RKO (cell line): Measurements from ENCODE around the gene GKN1.

Source experiments
- DNase-seq: peaks from one replicate; pipeline ENCODE4 v3.0.0-alpha.2; 2016; ENCODE audit warnings: low spot score

GKN1 gene

GRCh38 chr2:69007603-69008002 lies 33.2 kb downstream of the GKN1 start:
- no peak for DNase-seq

DNA sequence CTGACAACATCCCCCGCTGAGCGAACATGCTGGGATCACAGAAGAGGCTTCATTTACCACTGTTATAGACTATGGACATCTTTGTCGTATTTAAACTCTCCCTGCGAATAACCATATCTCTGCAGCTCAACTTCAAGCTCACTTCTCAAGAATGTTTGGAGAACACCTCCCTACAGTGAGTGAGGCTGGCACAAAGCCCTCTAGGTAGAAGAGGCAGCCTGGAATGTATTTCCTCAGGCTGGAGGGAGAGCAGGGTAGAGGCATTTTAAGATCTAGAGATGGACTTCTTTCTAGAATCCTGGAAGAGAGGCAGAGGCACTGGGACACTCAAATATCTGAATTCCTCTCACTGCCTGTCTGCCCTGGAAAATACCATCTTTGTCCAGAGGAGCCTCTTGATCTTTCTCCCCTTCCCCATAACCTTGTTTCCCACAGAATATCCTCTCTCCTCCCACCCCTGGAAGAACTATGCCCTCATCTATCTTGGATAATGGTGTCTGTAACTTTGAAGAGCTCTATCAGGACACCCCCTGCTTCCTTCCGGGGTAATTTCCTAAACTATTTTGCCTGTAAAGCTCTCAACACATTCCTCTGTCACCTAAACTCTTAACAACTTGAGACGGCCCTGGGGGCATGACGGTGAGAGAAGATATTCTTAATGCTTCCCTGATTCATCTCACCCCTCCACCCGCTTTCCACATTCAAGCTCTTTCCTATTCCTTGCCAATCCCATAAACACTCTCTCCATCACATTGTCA lies 36.2 kb downstream of the GKN1 start:
- no peak for DNase-seq

GRCh38 chr2:69011611-69012157 lies 37.2 kb downstream of the GKN1 start:
- no peak for DNase-seq

DNA sequence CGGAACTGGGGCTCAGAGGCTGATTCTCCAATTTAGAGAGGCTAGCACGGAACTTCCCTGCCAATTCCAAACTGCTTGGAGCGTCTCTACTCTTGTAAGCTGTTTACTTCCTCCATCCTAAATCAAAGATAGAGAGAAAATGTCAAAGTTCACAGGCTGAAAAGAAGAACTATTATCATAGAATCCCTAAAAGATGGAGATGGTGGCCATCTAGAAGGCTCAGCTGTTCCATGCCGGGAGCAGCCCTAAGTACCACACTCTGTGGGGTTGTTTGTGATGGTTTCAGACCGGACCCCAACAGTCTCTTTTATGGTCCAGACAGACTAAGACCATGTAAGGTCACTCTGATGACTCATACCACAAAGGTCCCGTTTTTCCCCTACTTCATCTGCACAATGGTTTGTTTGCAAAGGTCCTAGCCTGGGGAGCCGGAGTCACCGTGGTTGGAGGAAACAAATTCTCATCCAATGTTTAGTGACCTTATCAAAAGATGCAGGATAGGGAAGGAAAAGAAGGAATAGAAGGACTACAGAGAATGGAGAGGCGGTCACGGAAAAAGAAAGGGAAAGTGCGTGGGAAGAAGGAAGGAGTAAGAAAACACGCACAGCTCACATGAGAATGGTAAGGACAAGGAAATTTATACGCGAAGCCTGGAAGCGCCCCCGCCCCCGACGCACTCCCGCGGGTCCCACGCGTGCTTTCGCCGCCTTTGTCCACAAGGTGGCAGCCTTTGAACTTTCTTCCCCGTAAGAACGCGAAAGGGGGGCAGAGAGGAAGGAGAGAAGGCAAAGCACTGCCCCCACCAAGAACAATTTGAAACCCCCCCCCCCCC lies 38.1 kb downstream of the GKN1 start:
- DNase-seq: no peak

DNA sequence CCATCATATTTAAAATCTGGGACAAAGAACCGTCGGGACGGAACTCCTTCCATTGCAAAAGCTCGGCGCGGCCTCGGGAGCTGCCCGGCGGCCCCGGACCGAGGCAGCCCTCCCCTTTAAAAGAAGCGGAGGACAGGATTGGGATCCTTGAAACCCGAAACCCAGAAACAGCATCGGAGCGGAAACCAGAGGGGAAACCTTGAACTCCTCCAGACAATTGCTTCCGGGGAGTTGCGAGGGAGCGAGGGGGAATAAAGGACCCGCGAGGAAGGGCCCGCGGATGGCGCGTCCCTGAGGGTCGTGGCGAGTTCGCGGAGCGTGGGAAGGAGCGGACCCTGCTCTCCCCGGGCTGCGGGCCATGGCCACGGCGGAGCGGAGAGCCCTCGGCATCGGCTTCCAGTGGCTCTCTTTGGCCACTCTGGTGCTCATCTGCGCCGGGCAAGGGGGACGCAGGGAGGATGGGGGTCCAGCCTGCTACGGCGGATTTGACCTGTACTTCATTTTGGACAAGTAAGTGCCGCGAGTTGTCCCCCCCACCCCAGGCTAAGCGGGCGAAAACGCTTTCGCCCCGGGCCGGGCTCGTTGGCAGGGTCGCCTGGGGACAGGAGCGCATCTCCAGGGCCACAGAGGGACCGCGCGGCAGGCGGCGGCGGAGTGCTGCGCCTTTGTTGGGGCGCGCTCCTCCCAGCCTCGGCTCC lies 38.9 kb downstream of the GKN1 start, which contains the start of gene ANTXR1:
Gene ANTXR1, plus strand, starts transcription at position 38 of the 698 bp plus-strand sequence. Its CDS starts 321 bp downstream, at position 359.
- DNase-seq: no peak

- no peak for DNase-seq
Measured at GRCh38 chr2:69013840-69014821, 39.7 kb downstream of the GKN1 start.

GRCh38 chr2:69017080-69017479 lies 42.6 kb downstream of the GKN1 start:
- DNase-seq: no peak

- no peak for DNase-seq
Measured at GRCh38 chr2:69017835-69018234, 43.4 kb downstream of the GKN1 start.

DNA sequence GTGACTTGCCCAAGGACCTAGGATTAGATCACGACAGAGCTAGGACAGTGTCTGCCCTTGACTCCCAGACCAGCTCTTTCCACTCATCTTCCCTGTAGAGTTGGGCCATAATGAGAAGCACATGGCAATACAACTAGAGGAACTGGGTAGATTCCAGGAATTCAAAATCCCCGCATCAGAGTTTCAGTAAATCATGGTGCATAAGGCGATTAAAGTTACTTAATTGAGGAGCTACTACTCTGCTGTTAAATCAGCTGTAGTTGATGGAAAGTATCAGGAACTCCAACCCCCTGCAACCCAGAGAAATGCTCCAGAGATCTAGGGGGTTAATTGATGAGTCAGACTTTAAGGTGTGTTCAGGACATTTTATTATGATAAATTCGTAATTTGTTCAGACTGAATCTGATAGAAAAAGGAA lies 44.3 kb downstream of the GKN1 start:
- DNase-seq: no peak

GRCh38 chr2:69020496-69021426 lies 46.3 kb downstream of the GKN1 start:
- no peak for DNase-seq

DNA sequence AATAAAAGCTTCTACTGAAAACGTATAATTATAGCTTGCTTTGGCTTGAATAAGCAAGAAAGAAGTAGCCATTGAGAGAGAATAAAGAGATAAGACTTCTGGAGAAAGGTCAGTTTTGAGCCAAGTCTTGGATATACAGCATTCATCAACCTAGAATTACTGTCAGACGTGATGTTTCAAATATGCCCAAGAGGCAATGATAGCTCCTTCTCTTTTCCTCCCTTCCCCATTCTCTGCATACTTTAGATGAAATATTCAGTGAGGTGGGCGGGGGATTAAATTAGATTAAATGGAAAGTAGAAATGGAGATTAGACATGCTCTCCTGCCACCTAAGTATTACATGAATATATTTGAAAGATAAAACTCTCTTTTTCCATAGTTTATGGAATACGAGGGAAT lies 47.3 kb downstream of the GKN1 start:
- no peak for DNase-seq

GRCh38 chr2:69022548-69022947 lies 48.1 kb downstream of the GKN1 start:
- no peak for DNase-seq

DNA sequence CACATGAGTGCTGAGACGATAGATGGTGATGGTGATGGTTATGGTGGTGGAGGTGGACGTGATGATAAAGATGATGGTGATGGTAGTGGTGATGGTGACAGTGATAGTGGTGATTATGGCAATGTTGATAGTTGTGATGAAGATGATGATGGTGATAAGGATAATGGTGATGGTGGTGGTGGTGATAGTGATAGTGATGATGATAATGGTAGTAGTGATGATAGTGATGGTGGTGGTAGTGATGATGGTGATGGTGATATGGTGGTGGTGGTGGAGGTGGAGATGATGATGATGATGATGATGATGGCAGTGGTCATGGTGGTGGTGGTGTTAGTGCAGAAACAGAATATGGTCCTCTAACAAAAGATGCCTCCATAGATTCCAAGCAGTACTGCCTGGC lies 48.8 kb downstream of the GKN1 start:
- no peak for DNase-seq

DNA sequence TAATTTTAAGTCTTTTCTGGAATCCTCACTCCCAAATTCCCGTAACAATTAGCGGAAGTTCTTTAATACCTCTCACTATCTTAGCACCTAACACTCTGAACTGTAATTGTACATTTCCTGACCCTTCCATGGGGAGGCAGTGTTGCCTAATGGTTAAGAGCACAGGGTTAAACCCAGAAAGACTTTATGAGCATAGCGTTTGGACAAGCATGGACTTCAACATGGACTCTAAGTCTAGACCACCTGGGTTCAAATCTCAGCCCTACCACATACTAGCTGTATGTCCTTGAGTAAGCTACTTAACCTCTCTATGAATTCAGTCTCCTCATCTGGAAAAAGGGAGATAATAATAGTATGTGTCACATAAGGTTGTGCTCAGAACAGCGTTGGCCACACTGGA lies 51.6 kb downstream of the GKN1 start:
- peak; percentile 32 for DNase-seq

GRCh38 chr2:69026691-69027459 lies 52.4 kb downstream of the GKN1 start:
- no peak for DNase-seq
